Adipocyte (in vitro differentiated cells): ENCODE results near the gene MAD2L1BP.
"Not testable (repeated sequence)": the region's sequence is repeated elsewhere in the genome, so short reads cannot be mapped to it uniquely, and the experiment has no call there.

Experiments used
- DNase-seq: peaks from one replicate; pipeline ENCODE4 v3.0.0-alpha.2; 2015; ENCODE audit warnings: low read depth
- H3K27me3 ChIP-seq: replicated peaks from 2 replicates; pipeline ENCODE4 v1.7.0; 2013; ENCODE audit warnings: mild to moderate bottlenecking, low read length, moderate library complexity; ENCODE audit not compliant: control insufficient read depth, insufficient read depth
- H3K36me3 ChIP-seq: 2 replicates; pipeline ENCODE4 v1.7.0; 2013; ENCODE audit warnings: low read length, mild to moderate bottlenecking, moderate library complexity; ENCODE audit not compliant: control insufficient read depth, insufficient read depth, severe bottlenecking
- H3K4me1 ChIP-seq: 2 replicates; pipeline ENCODE4 v1.7.0; 2013; ENCODE audit warnings: mild to moderate bottlenecking, low read length, moderate library complexity; ENCODE audit not compliant: control insufficient read depth, insufficient read depth
- H3K4me3 ChIP-seq: 2 replicates; pipeline ENCODE4 v1.7.0; 2013; ENCODE audit warnings: mild to moderate bottlenecking, low read length, moderate library complexity
- H3K9ac ChIP-seq: 2 replicates; pipeline ENCODE4 v1.7.0; 2013; ENCODE audit warnings: mild to moderate bottlenecking, low read length, moderate library complexity
- H3K9me3 ChIP-seq: 2 replicates; pipeline ENCODE4 v1.7.0; 2013; ENCODE audit warnings: mild to moderate bottlenecking, low read length, moderate library complexity; ENCODE audit not compliant: control insufficient read depth

MAD2L1BP gene

GRCh38 chr6:43628393-43629103 is 7.1 kb upstream of the MAD2L1BP start:
- H3K9me3 ChIP-seq, result no peaks in the 10 kb centered on the region
- DNase-seq, result peak; percentile 67

GRCh38 chr6:43629104-43629504 is 6.5 kb upstream of the MAD2L1BP start, which contains the start of gene GTPBP2:
Gene GTPBP2, minus strand, starts transcription at chr6:43629264. Its CDS starts 102 bp downstream, at chr6:43629162.
- peak within 1 kb of the TSS; percentile 100 for H3K4me3 ChIP-seq
- no peaks in the 10 kb centered on the region for H3K27me3 ChIP-seq
- peaks cover 27% of the 10 kb centered on the region for H3K4me1 ChIP-seq
- no peaks in the 10 kb centered on the region for H3K9me3 ChIP-seq
- peak; percentile 100 for DNase-seq
- H3K9ac ChIP-seq, result peak within 1 kb of the TSS; percentile 99
- peaks cover 23% of the 10 kb centered on the region for H3K36me3 ChIP-seq

More at GRCh38 chr6:43628393-43629103, 7.1 kb upstream of the MAD2L1BP start:
- Histone ChIP-seq H3K27me3 (no peaks in the 10 kb centered on the region), H3K4me3 (peak overlapping the region; percentile 100), H3K36me3 (peaks cover 28% of the 10 kb centered on the region), H3K9ac (peak overlapping the region; percentile 99), H3K4me1 (peaks cover 27% of the 10 kb centered on the region)

- peak overlapping the region; percentile 92 for H3K9ac ChIP-seq
- no peaks in the 10 kb centered on the region for H3K9me3 ChIP-seq
- no peaks in the 10 kb centered on the region for H3K27me3 ChIP-seq
- H3K36me3 ChIP-seq, result peaks cover 17% of the 10 kb centered on the region
- H3K4me1 ChIP-seq, result peaks cover 27% of the 10 kb centered on the region
- peak; percentile 99 for DNase-seq
- H3K4me3 ChIP-seq, result peak overlapping the region; percentile 94
Observed at GRCh38 chr6:43629505-43630300, 5.9 kb upstream of the MAD2L1BP start.

GRCh38 chr6:43630980-43631619 is 4.5 kb upstream of the MAD2L1BP start:
- DNase-seq, result no peak

GRCh38 chr6:43633002-43633401 is 2.6 kb upstream of the MAD2L1BP start:
- H3K27me3 ChIP-seq, H3K9me3 ChIP-seq, DNase-seq, H3K9ac ChIP-seq, H3K4me3 ChIP-seq, H3K36me3 ChIP-seq: not testable (repeated sequence)
- peaks cover 22% of the 10 kb centered on the region for H3K4me1 ChIP-seq

More at GRCh38 chr6:43630980-43631619, 4.5 kb upstream of the MAD2L1BP start:
- Histone ChIP-seq H3K4me3 (no peak overlapping the region), H3K4me1 (peaks cover 28% of the 10 kb centered on the region), H3K9ac (no peak overlapping the region), H3K36me3 (peaks cover 3% of the 10 kb centered on the region), H3K27me3 (no peaks in the 10 kb centered on the region), H3K9me3 (no peaks in the 10 kb centered on the region)

GRCh38 chr6:43634702-43635303 is 837 bp upstream of the MAD2L1BP start:
- peaks cover 14% of the 10 kb centered on the region for H3K36me3 ChIP-seq
- no peak overlapping the region for H3K4me3 ChIP-seq
- DNase-seq, result no peak

GRCh38 chr6:43636308-43636659 is 644 bp downstream of the MAD2L1BP start:
- peak; percentile 34 for DNase-seq
- H3K4me3 ChIP-seq, result peak overlapping the region; percentile 98

More at GRCh38 chr6:43634702-43635303, 837 bp upstream of the MAD2L1BP start:
- Histone ChIP-seq H3K9me3 (no peaks in the 10 kb centered on the region), H3K27me3 (no peaks in the 10 kb centered on the region), H3K4me1 (peaks cover 30% of the 10 kb centered on the region), H3K9ac (no peak overlapping the region)

GRCh38 chr6:43639984-43640800 is 4.6 kb downstream of the MAD2L1BP start:
- no peak for DNase-seq
- Histone ChIP-seq H3K36me3 (peaks cover 43% of the 10 kb centered on the region), H3K9ac (no peak overlapping the region), H3K27me3 (no peaks in the 10 kb centered on the region), H3K4me3 (no peak overlapping the region), H3K9me3 (no peaks in the 10 kb centered on the region), H3K4me1 (peaks cover 25% of the 10 kb centered on the region)

More at GRCh38 chr6:43636308-43636659, 644 bp downstream of the MAD2L1BP start:
- Histone ChIP-seq H3K9ac (peak overlapping the region; percentile 94), H3K36me3 (peaks cover 28% of the 10 kb centered on the region), H3K9me3 (no peaks in the 10 kb centered on the region), H3K4me1 (peaks cover 25% of the 10 kb centered on the region), H3K27me3 (no peaks in the 10 kb centered on the region)

GRCh38 chr6:43644940-43645612 is 9.4 kb downstream of the MAD2L1BP start, which contains the start of gene RSPH9:
Gene RSPH9, plus strand, starts transcription at chr6:43645036. Its CDS starts 63 bp downstream, at chr6:43645099.
- Histone ChIP-seq H3K4me3 (peak within 1 kb of the TSS; percentile 78), H3K9ac (peak within 1 kb of the TSS; percentile 7), H3K36me3 (peaks cover 27% of the 10 kb centered on the region), H3K4me1 (peaks cover 3% of the 10 kb centered on the region), H3K27me3 (no peaks in the 10 kb centered on the region), H3K9me3 (no peaks in the 10 kb centered on the region)
- peak; percentile 72 for DNase-seq

GRCh38 chr6:43645613-43645964 is 9.9 kb downstream of the MAD2L1BP start:
- Histone ChIP-seq H3K36me3 (peaks cover 21% of the 10 kb centered on the region), H3K9me3 (no peaks in the 10 kb centered on the region), H3K27me3 (no peaks in the 10 kb centered on the region), H3K4me3 (peak overlapping the region; percentile 50), H3K9ac (peak overlapping the region; percentile 7), H3K4me1 (peaks cover 3% of the 10 kb centered on the region)
- no peak for DNase-seq
